Thymus (tissue), 2 donors: ENCODE results near the gene CCDC120. TPM values are rescaled to one million over a fixed set of nuclear protein-coding genes. Genes with fewer than 3 reads are reported as not detected.

Source experiments
- polyA plus RNA-seq: library from polyadenylated mRNA; stranded (reverse); fragments of 200-250 nt; gene quantifications from one replicate; pipeline ENCODE4 v1.2.3, GENCODE V29; 2013
- total RNA-seq: library from RNA; stranded (reverse); fragments of 120-200 nt; gene quantifications from one replicate; pipeline ENCODE4 v1.2.4, GENCODE V29; 2013
- donor health status: healthy.

CCDC120 gene
- total and polyA plus RNA-seq, 2 donors: 0.71 to 4.4 TPM

Other genes with a start within 250 kb of the CCDC120 start
- not detected for gene ERAS, start 232.5 kb upstream of the CCDC120 start, total RNA-seq
- gene ERAS, start 232.5 kb upstream of the CCDC120 start, polyA plus RNA-seq: 0.09 TPM
- 0.33 TPM for gene PCSK1N, start 223.4 kb upstream of the CCDC120 start, total RNA-seq
- gene PCSK1N, start 223.4 kb upstream of the CCDC120 start, polyA plus RNA-seq: 0.55 TPM
- gene TIMM17B, start 161.2 kb upstream of the CCDC120 start, total RNA-seq: 60.9 TPM
- 52.3 TPM for gene TIMM17B, start 161.2 kb upstream of the CCDC120 start, polyA plus RNA-seq
- 81.0 TPM for gene PQBP1, start 161.1 kb upstream of the CCDC120 start, total RNA-seq
- gene PQBP1, start 161.1 kb upstream of the CCDC120 start, polyA plus RNA-seq: 86.0 TPM
- gene SLC35A2, start 147.4 kb upstream of the CCDC120 start, total RNA-seq: 8.4 TPM
- gene SLC35A2, start 147.4 kb upstream of the CCDC120 start, polyA plus RNA-seq: 13.3 TPM
- gene PIM2, start 140.0 kb upstream of the CCDC120 start, total RNA-seq: 54.2 TPM
- 75.4 TPM for gene PIM2, start 140.0 kb upstream of the CCDC120 start, polyA plus RNA-seq
- 28.8 TPM for gene OTUD5, start 101.4 kb upstream of the CCDC120 start, total RNA-seq
- gene OTUD5, start 101.4 kb upstream of the CCDC120 start, polyA plus RNA-seq: 62.4 TPM
- 0.19 TPM for gene KCND1, start 87.2 kb upstream of the CCDC120 start, total RNA-seq
- 3.1 TPM for gene KCND1, start 87.2 kb upstream of the CCDC120 start, polyA plus RNA-seq
- 19.5 TPM for gene GRIPAP1, start 56.7 kb upstream of the CCDC120 start, total RNA-seq
- 37.0 TPM for gene GRIPAP1, start 56.7 kb upstream of the CCDC120 start, polyA plus RNA-seq
- 9.1 TPM for gene TFE3, start 15.6 kb upstream of the CCDC120 start, total RNA-seq
- 27.1 TPM for gene TFE3, start 15.6 kb upstream of the CCDC120 start, polyA plus RNA-seq
- 4.1 TPM for gene PRAF2, start 15.0 kb downstream of the CCDC120 start, total RNA-seq
- 24.6 TPM for gene PRAF2, start 15.0 kb downstream of the CCDC120 start, polyA plus RNA-seq
- 27.3 TPM for gene WDR45, start 20.9 kb downstream of the CCDC120 start, total RNA-seq
- 103 TPM for gene WDR45, start 20.9 kb downstream of the CCDC120 start, polyA plus RNA-seq
- 24.7 TPM for gene GPKOW, start 64.7 kb downstream of the CCDC120 start, total RNA-seq
- gene GPKOW, start 64.7 kb downstream of the CCDC120 start, polyA plus RNA-seq: 15.1 TPM
- 1.3 TPM for gene MAGIX, start 103.8 kb downstream of the CCDC120 start, total RNA-seq
- gene MAGIX, start 103.8 kb downstream of the CCDC120 start, polyA plus RNA-seq: 3.0 TPM
- 36.6 TPM for gene PLP2, start 112.9 kb downstream of the CCDC120 start, total RNA-seq
- gene PLP2, start 112.9 kb downstream of the CCDC120 start, polyA plus RNA-seq: 130 TPM
- 2.2 TPM for gene PRICKLE3, start 127.4 kb downstream of the CCDC120 start, total RNA-seq
- gene PRICKLE3, start 127.4 kb downstream of the CCDC120 start, polyA plus RNA-seq: 5.4 TPM
- 14.4 TPM for gene SYP, start 141.2 kb downstream of the CCDC120 start, total RNA-seq
- 3.6 TPM for gene SYP, start 141.2 kb downstream of the CCDC120 start, polyA plus RNA-seq
- 0.61 TPM for gene CACNA1F, start 174.3 kb downstream of the CCDC120 start, total RNA-seq
- gene CACNA1F, start 174.3 kb downstream of the CCDC120 start, polyA plus RNA-seq: 1.8 TPM
- gene CCDC22, start 176.5 kb downstream of the CCDC120 start, total RNA-seq: 15.2 TPM
- gene CCDC22, start 176.5 kb downstream of the CCDC120 start, polyA plus RNA-seq: 20.9 TPM
- gene FOXP3, start 205.7 kb downstream of the CCDC120 start, total RNA-seq: 1.9 TPM
- 5.5 TPM for gene FOXP3, start 205.7 kb downstream of the CCDC120 start, polyA plus RNA-seq
- gene PPP1R3F, start 210.8 kb downstream of the CCDC120 start, total RNA-seq: 3.2 TPM
- 4.6 TPM for gene PPP1R3F, start 210.8 kb downstream of the CCDC120 start, polyA plus RNA-seq
- gene GAGE10, start 244.6 kb downstream of the CCDC120 start, total RNA-seq: not detected
- gene GAGE10, start 244.6 kb downstream of the CCDC120 start, polyA plus RNA-seq: not detected